HG03457 (cell line): ENCODE measurements around the gene OR6C3.
"Not testable (repeated sequence)": the region's sequence is repeated elsewhere in the genome, so short reads cannot be mapped to it uniquely, and the experiment has no call there.

Source experiments
- ATAC-seq: cut with Tn5 transposase; IDR thresholded peaks from one replicate; pipeline ENCODE4 v1.9.1; 2021; ENCODE audit warnings: moderate number of reproducible peaks; ENCODE audit not compliant: unreplicated experiment

OR6C3 gene

GRCh38 chr12:55330446-55330845 is at the start of gene OR6C3:
Gene OR6C3 (plus strand): TSS chr12:55330746. CDS start chr12:55331701, 955 bp downstream.
- no peak for ATAC-seq

GRCh38 chr12:55280991-55281390 is 49.6 kb upstream of the OR6C3 start:
- no peak for ATAC-seq

- no peak for ATAC-seq
These were observed 40.5 kb upstream of the OR6C3 start for GRCh38 chr12:55289999-55290398.

GRCh38 chr12:55296469-55296868 is 34.1 kb upstream of the OR6C3 start, which contains the start of gene OR6C6:
Gene OR6C6 (minus strand): TSS chr12:55296569. CDS start chr12:55295232, 1,337 bp downstream.
- no peak for ATAC-seq

- ATAC-seq, result no peak
These were observed 16.5 kb upstream of the OR6C3 start, which contains the start of gene OR6C1 for GRCh38 chr12:55314043-55314442. Gene OR6C1 (plus strand): TSS chr12:55314343. CDS start chr12:55320600, 6,257 bp downstream.

GRCh38 chr12:55320201-55320600 is 10.3 kb upstream of the OR6C3 start:
- no peak for ATAC-seq

GRCh38 chr12:55325801-55326200 is 4.7 kb upstream of the OR6C3 start:
- ATAC-seq, result not testable (repeated sequence)

- no peak for ATAC-seq
These were observed 5.5 kb downstream of the OR6C3 start for GRCh38 chr12:55336002-55336401.

GRCh38 chr12:55355338-55355737 is 24.8 kb downstream of the OR6C3 start:
- not testable (repeated sequence) for ATAC-seq

GRCh38 chr12:55362675-55363074 is 32.1 kb downstream of the OR6C3 start, which contains the start of gene OR6C75:
Gene OR6C75 (plus strand): TSS chr12:55362975. CDS start chr12:55365111, 2,136 bp downstream.
- no peak for ATAC-seq

GRCh38 chr12:55365086-55365485 is 34.5 kb downstream of the OR6C3 start:
- no peak for ATAC-seq

GRCh38 chr12:55372521-55372920 is 42.0 kb downstream of the OR6C3 start:
- ATAC-seq, result no peak
